GM19463 (cell line): ENCODE results near the gene RRAGD.

ENCODE experiments used
- ATAC-seq: cut with Tn5 transposase; IDR thresholded peaks from one replicate; pipeline ENCODE4 v1.9.1; 2021; ENCODE audit warnings: mild to moderate bottlenecking, moderate library complexity; ENCODE audit not compliant: unreplicated experiment

RRAGD gene

GRCh38 chr6:89347825-89348224 is 64.2 kb downstream of the RRAGD start:
- no peak for ATAC-seq

GRCh38 chr6:89346433-89346832 is 65.6 kb downstream of the RRAGD start:
- ATAC-seq, result no peak

- ATAC-seq, result no peak
These were observed 72.5 kb downstream of the RRAGD start for GRCh38 chr6:89339565-89339964.

GRCh38 chr6:89335164-89335563 is 76.9 kb downstream of the RRAGD start:
- ATAC-seq, result no peak

- ATAC-seq, result no peak
These were observed 81.2 kb downstream of the RRAGD start for GRCh38 chr6:89330910-89331309.

- ATAC-seq, result no peak
These were observed 83.1 kb downstream of the RRAGD start for GRCh38 chr6:89328976-89329375.

GRCh38 chr6:89324304-89324703 is 87.8 kb downstream of the RRAGD start:
- ATAC-seq, result no peak

- no peak for ATAC-seq
These were observed 88.5 kb downstream of the RRAGD start for GRCh38 chr6:89323511-89323971.

- ATAC-seq, result no peak
These were observed 90.7 kb downstream of the RRAGD start for GRCh38 chr6:89321131-89321970.

GRCh38 chr6:89320012-89320559 is 92.0 kb downstream of the RRAGD start:
- ATAC-seq, result no peak

- ATAC-seq, result no peak
These were observed 95.0 kb downstream of the RRAGD start for GRCh38 chr6:89317067-89317466.

GRCh38 chr6:89315249-89315885 is 96.7 kb downstream of the RRAGD start, which contains the start of gene GABRR2:
TSS of gene GABRR2 (minus strand) at chr6:89315299. CDS start at chr6:89315165, 134 bp downstream.
- ATAC-seq, result no peak

GRCh38 chr6:89314692-89315091 is 97.4 kb downstream of the RRAGD start:
- no peak for ATAC-seq
